T-helper 1 cell (primary cell): ENCODE results near the gene RIOX2.
A peak's percentile ranks its signal among the peaks of the same experiment; 100 is the strongest.

Experiments
- DNase-seq, 5 donors: peaks; one replicate each; pipeline ENCODE4 v3.0.0-alpha.2; 2012 to 2020

The RIOX2 gene

GRCh38 chr3:97988784-97989568 is 16.7 kb upstream of the RIOX2 start:
- no peak for DNase-seq

- DNase-seq, result no peak
These were observed 15.1 kb upstream of the RIOX2 start for GRCh38 chr3:97987306-97987705.

- no peak for DNase-seq
These were observed 11.8 kb upstream of the RIOX2 start for GRCh38 chr3:97983933-97984491.

GRCh38 chr3:97981886-97982285 is 9.7 kb upstream of the RIOX2 start:
- DNase-seq, result peak in 1 of 5 donors; percentile 84

- no peak for DNase-seq
These were observed 7.4 kb upstream of the RIOX2 start for GRCh38 chr3:97979610-97980009.

GRCh38 chr3:97975466-97975865 is 3.2 kb upstream of the RIOX2 start:
- no peak for DNase-seq

- no peak for DNase-seq
These were observed 2.8 kb upstream of the RIOX2 start for GRCh38 chr3:97974996-97975395.

GRCh38 chr3:97972976-97973375 is 745 bp upstream of the RIOX2 start:
- no peak for DNase-seq

- DNase-seq, result no peak
These were observed 1.1 kb downstream of the RIOX2 start for GRCh38 chr3:97970956-97971620.

GRCh38 chr3:97970156-97970555 is 2.1 kb downstream of the RIOX2 start:
- DNase-seq, result peak in 1 of 5 donors; percentile 44

- no peak for DNase-seq
These were observed 2.7 kb downstream of the RIOX2 start for GRCh38 chr3:97969541-97969940.

GRCh38 chr3:97968376-97968775 is 3.9 kb downstream of the RIOX2 start:
- peak in 1 of 5 donors; percentile 71 for DNase-seq

GRCh38 chr3:97967966-97968365 is 4.3 kb downstream of the RIOX2 start:
- no peak for DNase-seq

- DNase-seq, result no peak
These were observed 11.1 kb downstream of the RIOX2 start for GRCh38 chr3:97960993-97961766.

- DNase-seq, result no peak
These were observed 11.7 kb downstream of the RIOX2 start for GRCh38 chr3:97960551-97960950.

- DNase-seq, result no peak
These were observed 12.4 kb downstream of the RIOX2 start for GRCh38 chr3:97959872-97960271.

GRCh38 chr3:97958796-97959195 is 13.4 kb downstream of the RIOX2 start:
- DNase-seq, result no peak

GRCh38 chr3:97958396-97958795 is 13.8 kb downstream of the RIOX2 start:
- DNase-seq, result no peak

- DNase-seq, result no peak
These were observed 14.5 kb downstream of the RIOX2 start for GRCh38 chr3:97957617-97958311.

- no peak for DNase-seq
These were observed 16.2 kb downstream of the RIOX2 start for GRCh38 chr3:97956051-97956450.

GRCh38 chr3:97954228-97954827 is 17.9 kb downstream of the RIOX2 start:
- DNase-seq, result no peak

- DNase-seq, result no peak
These were observed 19.4 kb downstream of the RIOX2 start for GRCh38 chr3:97952872-97953271.
